H9 (cell line): Measurements from ENCODE around the gene ALLC. TPM values are rescaled to one million over a fixed set of nuclear protein-coding genes. Genes with fewer than 3 reads are reported as not detected.

Source experiments
- DNase-seq: peaks from one replicate; pipeline ENCODE4 v3.0.0-alpha.2; 2017
- H2AFZ ChIP-seq: one replicate; pipeline ENCODE4 v1.6.1; 2013; ENCODE audit warnings: mild to moderate bottlenecking, low read length, control low read depth, moderate library complexity
- H2AK5ac ChIP-seq: 2 replicates; pipeline ENCODE4 v1.6.1; 2013; ENCODE audit warnings: low read length, control low read depth, mixed read lengths; ENCODE audit not compliant: insufficient read length
- H2BK120ac ChIP-seq: one replicate; pipeline ENCODE4 v1.6.1; 2013; ENCODE audit warnings: low read depth, mild to moderate bottlenecking, low read length, control low read depth, inconsistent platforms; ENCODE audit not compliant: poor library complexity, severe bottlenecking
- H2BK12ac ChIP-seq: 2 replicates; pipeline ENCODE4 v1.6.1; 2013; ENCODE audit warnings: low read length, control low read depth, mixed read lengths, low read depth; ENCODE audit not compliant: insufficient read length
- H2BK15ac ChIP-seq: 2 replicates; pipeline ENCODE4 v1.6.1; 2013; ENCODE audit warnings: low read depth, low read length, control low read depth
- H2BK20ac ChIP-seq: one replicate; pipeline ENCODE4 v1.6.1; 2013; ENCODE audit warnings: low read depth, mild to moderate bottlenecking, low read length, control low read depth, inconsistent platforms; ENCODE audit not compliant: poor library complexity, severe bottlenecking
- H2BK5ac ChIP-seq: 2 replicates; pipeline ENCODE4 v1.6.1; 2013; ENCODE audit warnings: low read length, control low read depth, mixed read lengths; ENCODE audit not compliant: insufficient read length
- H3K14ac ChIP-seq: 2 replicates; pipeline ENCODE4 v1.6.1; 2013; ENCODE audit warnings: low read length, control low read depth; ENCODE audit not compliant: insufficient read depth
- H3K18ac ChIP-seq: 2 replicates; pipeline ENCODE4 v1.6.1; 2013; ENCODE audit warnings: low read depth, mild to moderate bottlenecking, mixed read lengths, low read length, control low read depth; ENCODE audit not compliant: insufficient read length
- H3K23ac ChIP-seq: 2 replicates; pipeline ENCODE4 v1.6.1; 2013; ENCODE audit warnings: low read length, control low read depth, mixed read lengths, low read depth; ENCODE audit not compliant: insufficient read length
- H3K23me2 ChIP-seq: 2 replicates; pipeline ENCODE4 v1.6.1; 2013; ENCODE audit warnings: low read depth, mild to moderate bottlenecking, mixed read lengths, low read length, control low read depth; ENCODE audit not compliant: insufficient read length, poor library complexity, severe bottlenecking
- H3K27ac ChIP-seq: 2 replicates; pipeline ENCODE4 v1.5.1; 2013; ENCODE audit warnings: low read length, control low read depth, mixed read lengths, low read depth; ENCODE audit not compliant: insufficient read length
- H3K27me3 ChIP-seq: 2 replicates; pipeline ENCODE4 v1.6.1; 2013; ENCODE audit warnings: low read length, control low read depth, inconsistent platforms; ENCODE audit not compliant: insufficient read depth
- H3K4ac ChIP-seq: 2 replicates; pipeline ENCODE4 v1.6.1; 2013; ENCODE audit warnings: low read depth, mild to moderate bottlenecking, control low read depth, inconsistent platforms, low read length, moderate library complexity
- H3K4me1 ChIP-seq: 2 replicates; pipeline ENCODE4 v1.6.1; 2013; ENCODE audit warnings: low read length, control low read depth, inconsistent platforms; ENCODE audit not compliant: insufficient read depth
- H3K4me2 ChIP-seq: 2 replicates; pipeline ENCODE4 v1.6.1; 2013; ENCODE audit warnings: low read length, control low read depth, mixed read lengths; ENCODE audit not compliant: insufficient read length, insufficient read depth
- H3K56ac ChIP-seq: 2 replicates; pipeline ENCODE4 v1.6.1; 2013; ENCODE audit warnings: low read depth, mild to moderate bottlenecking, mixed read lengths, low read length, control low read depth; ENCODE audit not compliant: insufficient read length
- H3K79me1 ChIP-seq: 2 replicates; pipeline ENCODE4 v1.6.1; 2013; ENCODE audit warnings: low read depth, mild to moderate bottlenecking, moderate library complexity, low read length, control low read depth, inconsistent platforms; ENCODE audit not compliant: insufficient read depth, poor library complexity, severe bottlenecking
- H3K79me2 ChIP-seq: 2 replicates; pipeline ENCODE4 v1.6.1; 2013; ENCODE audit warnings: low read length, control low read depth, inconsistent platforms; ENCODE audit not compliant: insufficient read depth
- H3K9ac ChIP-seq: 2 replicates; pipeline ENCODE4 v1.6.1; 2013; ENCODE audit warnings: low read length, control low read depth, mixed read lengths; ENCODE audit not compliant: insufficient read length; ENCODE audit errors: extremely low read depth
- H3K9me3 ChIP-seq: one replicate; pipeline ENCODE4 v1.6.1; 2013; ENCODE audit warnings: low read depth, low read length, inconsistent platforms; ENCODE audit not compliant: control insufficient read depth
- H3T11ph ChIP-seq: one replicate; pipeline ENCODE4 v1.6.1; 2013; ENCODE audit warnings: mild to moderate bottlenecking, low read length, control low read depth, inconsistent platforms
- H4K20me1 ChIP-seq: one replicate; pipeline ENCODE4 v1.6.1; 2013; ENCODE audit not compliant: control insufficient read depth, insufficient read length, insufficient read depth
- H4K5ac ChIP-seq: 2 replicates; pipeline ENCODE4 v1.6.1; 2013; ENCODE audit warnings: low read depth, mild to moderate bottlenecking, mixed read lengths, low read length, control low read depth; ENCODE audit not compliant: insufficient read length
- H4K8ac ChIP-seq: replicated peaks from 2 replicates; pipeline ENCODE4 v1.6.1; 2013; ENCODE audit warnings: low read length, control low read depth, mixed read lengths, low read depth; ENCODE audit not compliant: insufficient read length
- H4K91ac ChIP-seq: 2 replicates; pipeline ENCODE4 v1.6.1; 2013; ENCODE audit warnings: low read depth, mild to moderate bottlenecking, moderate library complexity, mixed read lengths, low read length, control low read depth; ENCODE audit not compliant: insufficient read length
- H3K27ac Mint-ChIP-seq, 3 experiments: 2 replicates in 2 of 3; 3 replicates in 1 of 3; pipeline ENCODE4 v1.8.0; 2020 to 2021; ENCODE audit warnings: mixed read lengths in 3 of 3, mild to moderate bottlenecking in 1 of 3, moderate library complexity in 1 of 3
- H3K27me3 Mint-ChIP-seq: 2 replicates; pipeline ENCODE4 v1.8.0; 2021; ENCODE audit warnings: low read depth, mild to moderate bottlenecking, moderate library complexity, mixed read lengths
- H3K36me3 Mint-ChIP-seq, 3 experiments: 2 replicates in 2 of 3; 3 replicates in 1 of 3; pipeline ENCODE4 v1.8.0; 2020 to 2021; ENCODE audit warnings: low read depth in 3 of 3, mixed read lengths in 3 of 3; ENCODE audit not compliant: insufficient read depth in 1 of 3
- H3K4me1 Mint-ChIP-seq, 2 experiments: 2 replicates each; pipeline ENCODE4 v1.8.0; 2020; ENCODE audit warnings: mixed read lengths in 2 of 2
- H3K4me3 Mint-ChIP-seq, 2 experiments: 2 replicates in 1 of 2; 3 replicates in 1 of 2; pipeline ENCODE4 v1.8.0; 2020 to 2021; ENCODE audit warnings: mild to moderate bottlenecking in 2 of 2, mixed read lengths in 2 of 2, moderate library complexity in 1 of 2
- H3K9me3 Mint-ChIP-seq, 2 experiments: 2 replicates in 1 of 2; 3 replicates in 1 of 2; pipeline ENCODE4 v1.8.0; 2020; ENCODE audit warnings: mild to moderate bottlenecking in 2 of 2, mixed read lengths in 2 of 2, moderate library complexity in 1 of 2
- whole genome bisulfite sequencing: extraction: QIAGEN DNeasy Blood & Tissue Kit; methylation state at CpG from one replicate; pipeline ENCODE4 v1.1.7; 2013; ENCODE audit warnings: missing lambda C conversion rate, low lambda C conversion rate, mixed read lengths; ENCODE audit not compliant: insufficient read length; ENCODE audit errors: extremely low coverage; 5-methylcytosine and 5-hydroxymethylcytosine counted together
- total RNA-seq: library from RNA; stranded (reverse); gene quantifications from 2 replicates; pipeline ENCODE4 v1.2.1, GENCODE V29; 2021
- TF ChIP-seq, protein P1 (sequence below): fragments of 200-600 bp; sonication (generic); conservative IDR thresholded peaks from 3 replicates; pipeline ENCODE4 v1.8.0; 2021; ENCODE audit warnings: antibody characterized with exemption, mild to moderate bottlenecking

The ALLC gene
- total RNA-seq, 1 experiment from 2014 or later, result not detected

DNA sequence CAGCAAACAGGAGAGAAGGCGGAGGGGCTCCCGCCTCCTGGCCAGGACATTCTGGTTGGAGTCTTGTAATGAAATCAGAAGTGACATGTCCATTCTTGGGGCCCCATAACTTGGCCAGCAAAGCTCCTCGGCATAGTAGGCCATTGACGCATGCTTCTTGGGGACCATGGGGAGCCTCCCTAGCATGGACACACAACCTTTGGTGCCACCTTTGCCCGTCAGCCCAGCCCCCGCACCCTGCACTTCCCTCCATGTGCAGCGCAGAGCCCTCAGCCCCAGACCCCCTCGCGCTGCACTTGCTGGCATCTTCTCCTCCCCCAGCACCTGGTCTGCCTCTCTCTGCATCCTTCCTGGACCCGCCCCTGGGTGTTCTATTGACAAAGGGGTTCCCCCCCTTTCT, 68.5 kb downstream of the ALLC start:
- H3K4me2 ChIP-seq, result no peak overlapping the region
- WGBS, result no CpG with 5 or more reads among the region's 10 CpGs
- peaks cover 42% of the 10 kb centered on the region for H3K27me3 Mint-ChIP-seq

More for the DNA sequence above, 68.5 kb downstream of the ALLC start:
- no peaks in the 10 kb centered on the region for H3K23me2 ChIP-seq
- H3K9me3 Mint-ChIP-seq, result peaks cover 3 to 8% of the 10 kb centered on the region in 2 experiments; a peak in 4 of 5 replicates
- no peaks in the 10 kb centered on the region for H4K20me1 ChIP-seq
- H3K4me3 Mint-ChIP-seq, result no peak overlapping the region
- H2BK5ac ChIP-seq, result no peak overlapping the region
- no peaks in the 10 kb centered on the region for H3K79me2 ChIP-seq
- no peak overlapping the region for H4K8ac ChIP-seq
- H3K14ac ChIP-seq, result no peak overlapping the region
- H3K23ac ChIP-seq, result no peak overlapping the region
- H2AFZ ChIP-seq, result no peak overlapping the region
- H3K9ac ChIP-seq, result no peak overlapping the region
- no peaks in the 10 kb centered on the region for H3K36me3 Mint-ChIP-seq
- H3K27ac ChIP-seq, result no peak overlapping the region
- H3K9me3 ChIP-seq, result no peaks in the 10 kb centered on the region
- no peak overlapping the region for H4K5ac ChIP-seq
- H2BK15ac ChIP-seq, result no peak overlapping the region
- no peak overlapping the region for H3K27ac Mint-ChIP-seq
- H2BK12ac ChIP-seq, result no peak overlapping the region
- H3T11ph ChIP-seq, result no peak overlapping the region
- no peak overlapping the region for H2AK5ac ChIP-seq
- no peaks in the 10 kb centered on the region for H3K79me1 ChIP-seq
- no peak for DNase-seq
- no peak overlapping the region for H2BK20ac ChIP-seq
- H4K91ac ChIP-seq, result no peak overlapping the region
- no peak overlapping the region for H3K18ac ChIP-seq
- no peaks in the 10 kb centered on the region for H3K27me3 ChIP-seq
- TF ChIP-seq, protein P1, sequence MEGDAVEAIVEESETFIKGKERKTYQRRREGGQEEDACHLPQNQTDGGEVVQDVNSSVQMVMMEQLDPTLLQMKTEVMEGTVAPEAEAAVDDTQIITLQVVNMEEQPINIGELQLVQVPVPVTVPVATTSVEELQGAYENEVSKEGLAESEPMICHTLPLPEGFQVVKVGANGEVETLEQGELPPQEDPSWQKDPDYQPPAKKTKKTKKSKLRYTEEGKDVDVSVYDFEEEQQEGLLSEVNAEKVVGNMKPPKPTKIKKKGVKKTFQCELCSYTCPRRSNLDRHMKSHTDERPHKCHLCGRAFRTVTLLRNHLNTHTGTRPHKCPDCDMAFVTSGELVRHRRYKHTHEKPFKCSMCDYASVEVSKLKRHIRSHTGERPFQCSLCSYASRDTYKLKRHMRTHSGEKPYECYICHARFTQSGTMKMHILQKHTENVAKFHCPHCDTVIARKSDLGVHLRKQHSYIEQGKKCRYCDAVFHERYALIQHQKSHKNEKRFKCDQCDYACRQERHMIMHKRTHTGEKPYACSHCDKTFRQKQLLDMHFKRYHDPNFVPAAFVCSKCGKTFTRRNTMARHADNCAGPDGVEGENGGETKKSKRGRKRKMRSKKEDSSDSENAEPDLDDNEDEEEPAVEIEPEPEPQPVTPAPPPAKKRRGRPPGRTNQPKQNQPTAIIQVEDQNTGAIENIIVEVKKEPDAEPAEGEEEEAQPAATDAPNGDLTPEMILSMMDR, result no peak
- no peak overlapping the region for H3K4ac ChIP-seq
- H3K4me1 ChIP-seq, result no peaks in the 10 kb centered on the region; the same call in 1 of the 2 replicates
- no peak overlapping the region for H3K56ac ChIP-seq
- peaks cover 15 to 18% of the 10 kb centered on the region in 2 experiments for H3K4me1 Mint-ChIP-seq
- H2BK120ac ChIP-seq, result no peak overlapping the region
